Transverse colon (tissue), 4 donors: ENCODE measurements around the gene NEK5. TPM values are rescaled to one million over a fixed set of nuclear protein-coding genes. Genes with fewer than 3 reads are reported as not detected.
A peak's percentile ranks its signal among the peaks of the same experiment; 100 is the strongest.
"Not testable (repeated sequence)": the region's sequence is repeated elsewhere in the genome, so short reads cannot be mapped to it uniquely, and the experiment has no call there.

ENCODE experiments used
- DNase-seq: peaks from one replicate; pipeline ENCODE4 v3.0.0-alpha.2; 2019
- H3K27ac ChIP-seq, 4 donors: fragments of 200-600 bp; sonication (generic); 2 replicates each; pipeline ENCODE4 v1.5.1; 2016 to 2018; ENCODE audit warnings: inconsistent platforms in 4 of 4
- H3K27me3 ChIP-seq: fragments of 200-600 bp; sonication (generic); 2 replicates; pipeline ENCODE4 v1.5.1; 2017; ENCODE audit warnings: inconsistent platforms
- H3K36me3 ChIP-seq, 4 donors: fragments of 200-600 bp; sonication (generic); 2 replicates each; pipeline ENCODE4 v1.5.1; 2017 to 2019; ENCODE audit warnings: inconsistent platforms in 4 of 4
- H3K4me1 ChIP-seq, 4 donors: fragments of 200-600 bp; sonication (generic); 2 replicates each; pipeline ENCODE4 v1.5.1; 2017 to 2020; ENCODE audit warnings: inconsistent platforms in 4 of 4
- H3K4me3 ChIP-seq, 4 donors: fragments of 200-600 bp; sonication (generic); 1 replicate in 1 of 4; 2 replicates in 3 of 4; pipeline versions ENCODE4 v1.5.1 to v1.6.1; 2017 to 2019; ENCODE audit warnings: inconsistent platforms in 4 of 4
- H3K9me3 ChIP-seq, 2 donors: fragments of 200-600 bp; sonication (generic); 2 replicates each; pipeline ENCODE4 v1.5.1; 2017 to 2019; ENCODE audit warnings: inconsistent platforms in 2 of 2
- CTCF ChIP-seq, 5 experiments: fragments of 200-600 bp in 3 of 5; fragments of 450-650 bp in 2 of 5; sonication (generic) in 3 of 5; IDR thresholded peaks; 1 replicate in 2 of 5; 2 replicates in 3 of 5; pipeline ENCODE4 v1.5.1; 2016 to 2017; ENCODE audit warnings: antibody characterized with exemption in 5 of 5, inconsistent platforms in 3 of 5, mild to moderate bottlenecking in 2 of 5, moderate library complexity in 1 of 5
- EP300 ChIP-seq: sonication (generic); formaldehyde crosslinking; IDR thresholded peaks from one replicate; pipeline ENCODE4 v1.6.1; 2017; ENCODE audit warnings: antibody characterized with exemption, low read depth
- POLR2A ChIP-seq: fragments of 450-650 bp; IDR thresholded peaks from one replicate; pipeline ENCODE4 v1.6.1; 2016; ENCODE audit warnings: antibody characterized with exemption, mild to moderate bottlenecking, moderate library complexity
- POLR2AphosphoS5 ChIP-seq, 3 donors: sonication (generic); formaldehyde crosslinking; IDR thresholded peaks; one replicate each; pipeline ENCODE4 v1.6.1; 2016; ENCODE audit warnings: antibody characterized with exemption in 3 of 3
- WGBS, 2 donors: methylation state at CpG; one replicate each; pipeline ENCODE4 v1.1.5; 2018; ENCODE audit warnings: low coverage in 1 of 2; 5-methylcytosine and 5-hydroxymethylcytosine counted together
- in situ Hi-C, 4 donors: fragments of 200-750 bp; cut with MboI; loops; one replicate each; pipeline versions ENCODE4 v1.15.0 to v1.15.1; 2017; ENCODE audit warnings: low sequenced_read_pairs in 3 of 4, low pct_ligation_motif_present in 1 of 4, low pct_unique_long_range_greater_than_20kb in 1 of 4
- intact Hi-C: fragments of 100-400 bp; cut with DNase I; formaldehyde crosslinking; loops from one replicate; pipeline ENCODE4 v1.15.1; 2023; ENCODE audit warnings: low total_unique reads
- total RNA-seq, 4 donors: library from RNA; depleted of rRNA; stranded (reverse); fragments of >200 nt; gene quantifications; one replicate each; pipeline ENCODE4 v1.1.0, GENCODE V29; 2016

Gene NEK5
- total RNA-seq, 4 donors from 2014 or later = 0.14 to 0.48 TPM; not detected in 2

GRCh38 chr13:52169839-52170238 lies 41.0 kb upstream of the NEK5 start:
- TF ChIP-seq POLR2A = no peak
- no peak for TF ChIP-seq POLR2AphosphoS5 (IDR thresholded peaks at IDR 0.05)
- no peak for TF ChIP-seq EP300
- no peak for TF ChIP-seq CTCF (IDR thresholded peaks at IDR 0.05)
- Histone ChIP-seq H3K27me3 (no peaks in the 10 kb centered on the region), H3K36me3 (peaks cover 0 to 23% (median 9%) of the 10 kb centered on the region in 4 donors), H3K9me3 (no peaks in the 10 kb centered on the region), H3K4me1 (peaks cover 0 to 17% (median 0%) of the 10 kb centered on the region in 4 donors), H3K4me3 (no peak overlapping the region), H3K27ac (no peak overlapping the region)
- in situ Hi-C loops = no loop called here
- intact Hi-C loops = no loop called here
- no peak for DNase-seq
- 94% methylated on average over 5 of the region's 5 CpGs for whole genome bisulfite sequencing, 2 donors

- in situ Hi-C loops (no loop called here), intact Hi-C loops (no loop called here)
- Histone ChIP-seq H3K9me3 (no peaks in the 10 kb centered on the region), H3K27me3 (no peaks in the 10 kb centered on the region), H3K4me1 (peaks cover 0 to 44% (median 17%) of the 10 kb centered on the region in 4 donors), H3K4me3 (no peak overlapping the region), H3K27ac (no peak overlapping the region), H3K36me3 (peaks cover 0 to 13% (median 4%) of the 10 kb centered on the region in 4 donors)
- 57 to 60% methylated on average over 2 of the region's 2 CpGs for WGBS, 2 donors
- no peak for TF ChIP-seq POLR2A
- no peak for TF ChIP-seq EP300
- no peak for TF ChIP-seq CTCF (IDR thresholded peaks at IDR 0.05)
- TF ChIP-seq POLR2AphosphoS5 (IDR thresholded peaks at IDR 0.05) = no peak
- DNase-seq = no peak
Observed at GRCh38 chr13:52165411-52165810, 36.5 kb upstream of the NEK5 start.

- no peak overlapping the region for H3K4me3 ChIP-seq
- intact Hi-C loops = no loop called here
- H3K27ac ChIP-seq = no peak overlapping the region
- H3K27me3 ChIP-seq = no peaks in the 10 kb centered on the region
- no peaks in the 10 kb centered on the region for H3K9me3 ChIP-seq
- in situ Hi-C loops = no loop called here
- TF ChIP-seq EP300 (no peak), CTCF (IDR thresholded peaks at IDR 0.05) (no peak), POLR2A (no peak), POLR2AphosphoS5 (IDR thresholded peaks at IDR 0.05) (no peak)
- no peak for DNase-seq
- peaks cover 0 to 13% (median 4%) of the 10 kb centered on the region in 4 donors for H3K36me3 ChIP-seq
- H3K4me1 ChIP-seq = peaks cover 0 to 48% (median 19%) of the 10 kb centered on the region in 4 donors
Observed at GRCh38 chr13:52164989-52165388, 36.1 kb upstream of the NEK5 start.

- H3K36me3 ChIP-seq, intact Hi-C loops, H3K9me3 ChIP-seq, H3K27me3 ChIP-seq, H3K4me3 ChIP-seq, in situ Hi-C loops, DNase-seq: not testable (repeated sequence)
- peak overlapping the region in 1 of 4 donors; percentile 94 for H3K27ac ChIP-seq
- peaks cover 0 to 52% (median 24%) of the 10 kb centered on the region in 4 donors for H3K4me1 ChIP-seq
- WGBS, 2 donors = 73 to 79% methylated on average over 2 to 3 of the region's 3 CpGs
Observed at GRCh38 chr13:52163878-52164277, 35.0 kb upstream of the NEK5 start.
